EH (cell line): ENCODE data around the gene DEFB112.

ENCODE experiments used
- DNase-seq: peaks from one replicate; pipeline ENCODE4 v3.0.0-alpha.2; 2015; ENCODE audit warnings: low read depth

The DEFB112 gene

GRCh38 chr6:49995278-49995677 lies 54.5 kb downstream of the DEFB112 start:
- DNase-seq: no peak
